AG09319 (cell line): ENCODE measurements around the gene YWHAB.

Experiments
- DNase-seq: peaks from one replicate; pipeline ENCODE4 v3.0.0-alpha.2; 2010; ENCODE audit warnings: low read depth; ENCODE audit errors: extremely low read depth
- CTCF ChIP-seq: IDR thresholded peaks from 2 replicates; pipeline ENCODE4 v1.5.1; 2011; ENCODE audit warnings: low read depth, mild to moderate bottlenecking, inconsistent platforms, low read length, moderate library complexity

The YWHAB gene

GRCh38 chr20:44946271-44946852 is 60.9 kb downstream of the YWHAB start:
- no peak for DNase-seq
- no peak for TF ChIP-seq CTCF

GRCh38 chr20:44948107-44948506 is 62.6 kb downstream of the YWHAB start:
- no peak for DNase-seq
- TF ChIP-seq CTCF: no peak

GRCh38 chr20:44948513-44948912 is 63.0 kb downstream of the YWHAB start:
- TF ChIP-seq CTCF: no peak
- DNase-seq: no peak

GRCh38 chr20:44950368-44950767 is 64.9 kb downstream of the YWHAB start:
- no peak for DNase-seq
- no peak for TF ChIP-seq CTCF

- no peak for DNase-seq
- TF ChIP-seq CTCF: no peak
These were observed 67.2 kb downstream of the YWHAB start for GRCh38 chr20:44952731-44953130.

- no peak for TF ChIP-seq CTCF
- no peak for DNase-seq
These were observed 68.7 kb downstream of the YWHAB start for GRCh38 chr20:44954211-44954610.

GRCh38 chr20:44955270-44955669 is 69.8 kb downstream of the YWHAB start:
- no peak for TF ChIP-seq CTCF
- no peak for DNase-seq
